H9 (cell line): ENCODE data around the gene TFPI. TPM values are rescaled to one million over a fixed set of nuclear protein-coding genes. Genes with fewer than 3 reads are reported as not detected.

Experiments
- DNase-seq: peaks from one replicate; pipeline ENCODE4 v3.0.0-alpha.2; 2017
- H2AFZ ChIP-seq: one replicate; pipeline ENCODE4 v1.6.1; 2013; ENCODE audit warnings: mild to moderate bottlenecking, low read length, control low read depth, moderate library complexity
- H2AK5ac ChIP-seq: 2 replicates; pipeline ENCODE4 v1.6.1; 2013; ENCODE audit warnings: low read length, control low read depth, mixed read lengths; ENCODE audit not compliant: insufficient read length
- H2BK120ac ChIP-seq: one replicate; pipeline ENCODE4 v1.6.1; 2013; ENCODE audit warnings: low read depth, mild to moderate bottlenecking, low read length, control low read depth, inconsistent platforms; ENCODE audit not compliant: poor library complexity, severe bottlenecking
- H2BK12ac ChIP-seq: 2 replicates; pipeline ENCODE4 v1.6.1; 2013; ENCODE audit warnings: low read length, control low read depth, mixed read lengths, low read depth; ENCODE audit not compliant: insufficient read length
- H2BK15ac ChIP-seq: 2 replicates; pipeline ENCODE4 v1.6.1; 2013; ENCODE audit warnings: low read depth, low read length, control low read depth
- H2BK20ac ChIP-seq: one replicate; pipeline ENCODE4 v1.6.1; 2013; ENCODE audit warnings: low read depth, mild to moderate bottlenecking, low read length, control low read depth, inconsistent platforms; ENCODE audit not compliant: poor library complexity, severe bottlenecking
- H2BK5ac ChIP-seq: 2 replicates; pipeline ENCODE4 v1.6.1; 2013; ENCODE audit warnings: low read length, control low read depth, mixed read lengths; ENCODE audit not compliant: insufficient read length
- H3K14ac ChIP-seq: 2 replicates; pipeline ENCODE4 v1.6.1; 2013; ENCODE audit warnings: low read length, control low read depth; ENCODE audit not compliant: insufficient read depth
- H3K18ac ChIP-seq: 2 replicates; pipeline ENCODE4 v1.6.1; 2013; ENCODE audit warnings: low read depth, mild to moderate bottlenecking, mixed read lengths, low read length, control low read depth; ENCODE audit not compliant: insufficient read length
- H3K23ac ChIP-seq: 2 replicates; pipeline ENCODE4 v1.6.1; 2013; ENCODE audit warnings: low read length, control low read depth, mixed read lengths, low read depth; ENCODE audit not compliant: insufficient read length
- H3K23me2 ChIP-seq: 2 replicates; pipeline ENCODE4 v1.6.1; 2013; ENCODE audit warnings: low read depth, mild to moderate bottlenecking, mixed read lengths, low read length, control low read depth; ENCODE audit not compliant: insufficient read length, poor library complexity, severe bottlenecking
- H3K27ac ChIP-seq: 2 replicates; pipeline ENCODE4 v1.5.1; 2013; ENCODE audit warnings: low read length, control low read depth, mixed read lengths, low read depth; ENCODE audit not compliant: insufficient read length
- H3K27me3 ChIP-seq: 2 replicates; pipeline ENCODE4 v1.6.1; 2013; ENCODE audit warnings: low read length, control low read depth, inconsistent platforms; ENCODE audit not compliant: insufficient read depth
- H3K4ac ChIP-seq: 2 replicates; pipeline ENCODE4 v1.6.1; 2013; ENCODE audit warnings: low read depth, mild to moderate bottlenecking, control low read depth, inconsistent platforms, low read length, moderate library complexity
- H3K4me1 ChIP-seq: 2 replicates; pipeline ENCODE4 v1.6.1; 2013; ENCODE audit warnings: low read length, control low read depth, inconsistent platforms; ENCODE audit not compliant: insufficient read depth
- H3K4me2 ChIP-seq: 2 replicates; pipeline ENCODE4 v1.6.1; 2013; ENCODE audit warnings: low read length, control low read depth, mixed read lengths; ENCODE audit not compliant: insufficient read length, insufficient read depth
- H3K56ac ChIP-seq: 2 replicates; pipeline ENCODE4 v1.6.1; 2013; ENCODE audit warnings: low read depth, mild to moderate bottlenecking, mixed read lengths, low read length, control low read depth; ENCODE audit not compliant: insufficient read length
- H3K79me1 ChIP-seq: 2 replicates; pipeline ENCODE4 v1.6.1; 2013; ENCODE audit warnings: low read depth, mild to moderate bottlenecking, moderate library complexity, low read length, control low read depth, inconsistent platforms; ENCODE audit not compliant: insufficient read depth, poor library complexity, severe bottlenecking
- H3K79me2 ChIP-seq: 2 replicates; pipeline ENCODE4 v1.6.1; 2013; ENCODE audit warnings: low read length, control low read depth, inconsistent platforms; ENCODE audit not compliant: insufficient read depth
- H3K9ac ChIP-seq: 2 replicates; pipeline ENCODE4 v1.6.1; 2013; ENCODE audit warnings: low read length, control low read depth, mixed read lengths; ENCODE audit not compliant: insufficient read length; ENCODE audit errors: extremely low read depth
- H3K9me3 ChIP-seq: one replicate; pipeline ENCODE4 v1.6.1; 2013; ENCODE audit warnings: low read depth, low read length, inconsistent platforms; ENCODE audit not compliant: control insufficient read depth
- H3T11ph ChIP-seq: one replicate; pipeline ENCODE4 v1.6.1; 2013; ENCODE audit warnings: mild to moderate bottlenecking, low read length, control low read depth, inconsistent platforms
- H4K20me1 ChIP-seq: one replicate; pipeline ENCODE4 v1.6.1; 2013; ENCODE audit not compliant: control insufficient read depth, insufficient read length, insufficient read depth
- H4K5ac ChIP-seq: 2 replicates; pipeline ENCODE4 v1.6.1; 2013; ENCODE audit warnings: low read depth, mild to moderate bottlenecking, mixed read lengths, low read length, control low read depth; ENCODE audit not compliant: insufficient read length
- H4K8ac ChIP-seq: replicated peaks from 2 replicates; pipeline ENCODE4 v1.6.1; 2013; ENCODE audit warnings: low read length, control low read depth, mixed read lengths, low read depth; ENCODE audit not compliant: insufficient read length
- H4K91ac ChIP-seq: 2 replicates; pipeline ENCODE4 v1.6.1; 2013; ENCODE audit warnings: low read depth, mild to moderate bottlenecking, moderate library complexity, mixed read lengths, low read length, control low read depth; ENCODE audit not compliant: insufficient read length
- H3K27ac Mint-ChIP-seq, 3 experiments: 2 replicates in 2 of 3; 3 replicates in 1 of 3; pipeline ENCODE4 v1.8.0; 2020 to 2021; ENCODE audit warnings: mixed read lengths in 3 of 3, mild to moderate bottlenecking in 1 of 3, moderate library complexity in 1 of 3
- H3K27me3 Mint-ChIP-seq: 2 replicates; pipeline ENCODE4 v1.8.0; 2021; ENCODE audit warnings: low read depth, mild to moderate bottlenecking, moderate library complexity, mixed read lengths
- H3K36me3 Mint-ChIP-seq, 3 experiments: 2 replicates in 2 of 3; 3 replicates in 1 of 3; pipeline ENCODE4 v1.8.0; 2020 to 2021; ENCODE audit warnings: low read depth in 3 of 3, mixed read lengths in 3 of 3; ENCODE audit not compliant: insufficient read depth in 1 of 3
- H3K4me1 Mint-ChIP-seq, 2 experiments: 2 replicates each; pipeline ENCODE4 v1.8.0; 2020; ENCODE audit warnings: mixed read lengths in 2 of 2
- H3K4me3 Mint-ChIP-seq, 2 experiments: 2 replicates in 1 of 2; 3 replicates in 1 of 2; pipeline ENCODE4 v1.8.0; 2020 to 2021; ENCODE audit warnings: mild to moderate bottlenecking in 2 of 2, mixed read lengths in 2 of 2, moderate library complexity in 1 of 2
- H3K9me3 Mint-ChIP-seq, 2 experiments: 2 replicates in 1 of 2; 3 replicates in 1 of 2; pipeline ENCODE4 v1.8.0; 2020; ENCODE audit warnings: mild to moderate bottlenecking in 2 of 2, mixed read lengths in 2 of 2, moderate library complexity in 1 of 2
- CTCF ChIP-seq: fragments of 200-600 bp; sonication (generic); conservative IDR thresholded peaks from 3 replicates; pipeline ENCODE4 v1.8.0; 2021; ENCODE audit warnings: antibody characterized with exemption, mild to moderate bottlenecking
- WGBS: extraction: QIAGEN DNeasy Blood & Tissue Kit; methylation state at CpG from one replicate; pipeline ENCODE4 v1.1.7; 2013; ENCODE audit warnings: missing lambda C conversion rate, low lambda C conversion rate, mixed read lengths; ENCODE audit not compliant: insufficient read length; ENCODE audit errors: extremely low coverage; 5-methylcytosine and 5-hydroxymethylcytosine counted together
- total RNA-seq: library from RNA; stranded (reverse); gene quantifications from 2 replicates; pipeline ENCODE4 v1.2.1, GENCODE V29; 2021

Gene TFPI
- total RNA-seq, 1 experiment from 2014 or later = 5.8 TPM

- Histone ChIP-seq H3K14ac (no peak overlapping the region), H2BK5ac (no peak overlapping the region), H3K4me2 (no peak overlapping the region), H3K27ac (no peak overlapping the region), H2BK15ac (no peak overlapping the region), H3K4ac (no peak overlapping the region), H3K79me2 (no peaks in the 10 kb centered on the region), H3K4me1 (no peaks in the 10 kb centered on the region), H3K18ac (no peak overlapping the region), H4K20me1 (no peaks in the 10 kb centered on the region), H3K27me3 (no peaks in the 10 kb centered on the region), H3K23me2 (no peaks in the 10 kb centered on the region), H2BK120ac (no peak overlapping the region), H4K5ac (no peak overlapping the region), H3K23ac (no peak overlapping the region), H2BK20ac (no peak overlapping the region), H2AFZ (no peak overlapping the region), H3K79me1 (no peaks in the 10 kb centered on the region), H4K8ac (no peak overlapping the region), H3T11ph (no peak overlapping the region), H2BK12ac (no peak overlapping the region), H3K56ac (no peak overlapping the region), H3K9me3 (no peaks in the 10 kb centered on the region), H4K91ac (no peak overlapping the region), H2AK5ac (no peak overlapping the region), H3K9ac (no peak overlapping the region)
- H3K4me3 Mint-ChIP-seq = no peak overlapping the region
- H3K9me3 Mint-ChIP-seq = no peaks in the 10 kb centered on the region
- H3K27me3 Mint-ChIP-seq = no peaks in the 10 kb centered on the region
- TF ChIP-seq CTCF = no peak
- H3K4me1 Mint-ChIP-seq = peaks cover 23 to 32% of the 10 kb centered on the region in 2 experiments
- peak overlapping the region in 2 of 3 experiments; percentile 16 to 55; a peak in 2 of 7 replicates for H3K27ac Mint-ChIP-seq
- peaks cover 0 to 4% (median 0%) of the 10 kb centered on the region in 3 experiments; a peak in 1 of 7 replicates for H3K36me3 Mint-ChIP-seq
- WGBS = no CpG with 5 or more reads among the region's 16 CpGs
- DNase-seq = no peak
These were observed 9.7 kb downstream of the TFPI start for GRCh38 chr2:187544371-187545080.
